HS-27A (cell line): Measurements from ENCODE around the gene PNPLA7.
"Not testable (repeated sequence)": the region's sequence is repeated elsewhere in the genome, so short reads cannot be mapped to it uniquely, and the experiment has no call there.

ENCODE experiments used
- DNase-seq: peaks from one replicate; pipeline ENCODE4 v3.0.0-alpha.2; 2012; ENCODE audit warnings: low read depth, missing footprints

The PNPLA7 gene

DNA sequence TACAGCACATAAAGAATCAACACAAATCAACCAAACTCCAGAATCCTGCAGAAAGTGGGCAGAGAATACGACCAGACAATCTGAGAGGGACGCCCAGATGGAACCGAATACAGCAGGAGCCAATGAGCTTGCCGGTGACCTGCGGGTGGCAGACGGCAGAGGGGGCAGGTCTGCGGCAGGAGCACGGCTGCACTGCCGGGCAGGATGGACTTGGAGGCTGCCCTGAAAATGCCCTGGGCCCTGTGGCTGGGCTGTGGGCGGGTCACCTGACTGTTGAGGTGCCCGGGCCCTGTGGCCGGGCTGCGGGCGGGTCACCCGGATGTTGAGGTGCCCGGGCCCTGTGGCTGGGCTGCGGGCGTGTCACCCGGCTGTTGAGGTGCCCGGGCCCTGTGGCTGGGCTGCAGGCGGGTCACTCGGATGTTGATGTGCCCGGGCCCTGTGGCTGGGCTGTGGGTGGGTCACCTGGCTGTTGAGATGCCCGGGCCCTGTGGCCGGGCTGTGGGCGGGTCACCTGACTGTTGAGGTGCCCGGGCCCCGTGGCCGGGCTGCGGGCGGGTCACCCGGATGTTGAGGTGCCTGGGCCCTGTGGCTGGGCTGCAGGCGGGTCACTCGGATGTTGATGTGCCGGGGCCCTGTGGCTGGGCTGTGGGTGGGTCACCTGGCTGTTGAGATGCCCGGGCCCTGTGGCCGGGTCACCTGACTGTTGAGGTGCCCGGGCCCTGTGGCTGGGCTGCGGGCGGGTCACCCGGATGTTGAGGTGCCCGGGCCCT, 36.2 kb downstream of the PNPLA7 start:
- not testable (repeated sequence) for DNase-seq

DNA sequence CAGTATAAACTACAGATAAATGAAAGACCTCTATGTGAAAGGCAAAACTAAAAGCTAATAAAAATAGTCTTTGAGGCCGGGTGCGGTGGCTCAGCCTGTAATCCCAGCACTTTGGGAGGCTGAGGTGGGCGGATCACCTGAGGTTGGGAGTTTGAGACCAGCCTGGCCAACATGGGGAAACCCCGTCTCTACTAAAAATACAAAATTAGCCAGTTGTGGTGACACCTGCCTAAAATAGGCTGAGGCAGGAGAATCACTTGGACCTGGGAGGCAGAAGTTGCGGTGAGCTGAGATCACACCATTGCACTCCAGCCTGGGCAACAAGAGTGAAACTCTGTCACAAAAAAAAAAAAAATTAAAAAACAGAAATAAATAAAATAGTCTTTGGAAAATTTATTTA, 37.1 kb downstream of the PNPLA7 start:
- not testable (repeated sequence) for DNase-seq

DNA sequence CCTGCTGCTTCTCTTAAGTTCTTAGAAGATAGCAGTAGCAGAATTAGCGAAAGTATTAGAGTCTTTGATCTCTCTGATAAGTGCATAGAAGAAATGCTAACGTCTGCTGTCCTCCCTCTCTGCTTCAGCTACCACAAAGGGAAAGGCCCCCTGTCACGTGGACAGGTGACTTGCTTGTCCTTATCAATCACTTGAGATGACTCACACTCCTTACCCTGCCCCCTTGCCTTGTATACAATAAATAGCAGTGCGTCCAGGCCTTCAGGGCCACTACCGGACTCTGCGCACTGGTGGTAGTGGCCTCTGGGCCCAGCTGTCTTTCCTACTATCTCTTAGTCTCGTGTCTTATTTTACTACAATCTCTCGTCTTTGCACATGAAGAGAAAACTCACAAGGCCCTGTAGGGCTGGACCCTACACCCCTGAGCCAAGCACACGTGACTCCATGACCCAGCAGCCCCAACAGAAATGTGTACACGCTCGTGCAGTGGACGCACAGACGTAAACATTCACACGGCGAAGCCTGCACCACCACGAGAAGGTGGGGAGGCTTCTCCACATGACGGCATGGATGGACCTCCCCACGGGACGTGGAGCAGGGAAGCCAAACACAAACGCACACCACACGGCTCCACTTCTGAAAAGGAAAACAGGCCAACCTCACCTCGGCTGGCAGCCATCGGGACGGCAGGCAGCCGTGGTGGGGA, 38.3 kb downstream of the PNPLA7 start:
- no peak for DNase-seq

DNA sequence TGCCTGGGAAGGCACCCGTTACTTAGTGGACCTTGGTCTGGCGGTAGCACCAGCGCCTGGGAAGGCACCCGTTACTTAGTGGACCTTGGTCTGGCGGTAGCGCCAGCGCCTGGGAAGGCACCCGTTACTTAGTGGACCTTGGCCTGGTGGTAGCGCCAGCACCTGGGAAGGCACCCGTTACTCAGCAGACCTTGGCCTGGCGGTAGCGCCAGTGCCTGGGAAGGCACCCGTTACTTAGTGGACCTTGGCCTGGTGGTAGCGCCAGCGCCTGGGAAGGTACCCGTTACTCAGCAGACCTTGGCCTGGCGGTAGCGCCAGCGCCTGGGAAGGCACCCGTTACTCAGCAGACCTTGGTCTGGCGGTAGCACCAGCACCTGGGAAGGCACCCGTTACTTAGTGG, 39.1 kb downstream of the PNPLA7 start:
- not testable (repeated sequence) for DNase-seq

DNA sequence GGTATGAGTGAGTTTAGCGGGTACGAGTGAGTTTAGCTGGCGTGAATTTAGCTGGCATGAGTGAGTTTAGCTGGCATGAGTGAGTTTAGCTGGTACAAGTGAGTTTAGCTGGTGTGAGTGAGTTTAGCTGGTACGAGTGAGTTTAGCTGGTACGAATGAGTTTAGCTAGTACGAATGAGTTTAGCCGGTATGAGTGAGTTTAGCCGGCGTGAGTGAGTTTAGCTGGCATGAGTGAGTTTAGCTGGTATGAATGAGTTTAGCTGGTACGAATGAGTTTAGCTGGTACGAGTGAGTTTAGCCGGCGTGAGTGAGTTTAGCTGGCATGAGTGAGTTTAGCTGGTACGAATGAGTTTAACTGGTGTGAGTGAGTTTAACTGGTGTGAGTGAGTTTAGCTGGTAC, 41.0 kb downstream of the PNPLA7 start:
- DNase-seq: no peak

DNA sequence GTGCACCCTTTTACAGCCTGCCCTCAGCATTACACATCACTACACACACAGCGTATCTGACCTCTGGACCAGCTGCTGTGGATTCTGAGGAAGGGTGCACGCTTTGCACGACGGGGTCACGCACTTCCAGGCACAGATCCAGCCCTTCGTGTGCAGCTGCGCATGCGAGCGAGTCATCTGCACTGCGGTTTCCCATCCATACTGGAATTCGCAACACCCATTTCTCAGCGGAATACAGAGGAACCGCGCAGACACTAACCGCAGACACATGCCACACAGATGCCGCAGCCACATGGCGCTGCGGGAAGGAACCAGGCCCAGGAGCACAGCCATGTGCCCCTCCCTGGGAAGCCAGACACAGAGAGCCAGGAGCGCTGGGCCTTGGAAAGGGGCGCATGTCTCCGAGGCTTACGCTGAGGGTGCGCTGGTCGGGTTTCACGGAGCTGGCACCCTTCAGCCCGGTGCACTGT, 43.5 kb downstream of the PNPLA7 start:
- DNase-seq: no peak

DNA sequence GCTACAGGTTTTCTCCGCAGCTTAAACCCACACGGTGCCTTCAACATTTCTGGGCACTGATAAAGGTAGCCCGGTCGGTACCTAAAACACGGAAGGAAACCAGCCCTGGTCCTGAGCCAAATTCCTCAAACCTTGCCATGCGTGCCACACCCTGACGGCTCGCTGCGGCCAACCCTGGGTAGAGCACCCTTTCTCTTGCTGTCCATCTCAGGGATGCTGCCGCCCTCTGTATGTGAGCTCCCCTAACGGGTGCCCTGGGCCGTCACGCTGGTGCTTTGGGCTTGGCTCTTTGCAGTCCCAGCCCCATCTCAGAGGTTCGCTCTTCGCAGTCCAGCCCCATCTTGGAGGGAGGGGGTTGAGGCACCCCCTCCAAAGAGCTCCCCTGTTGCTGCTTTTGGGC, 43.9 kb downstream of the PNPLA7 start:
- DNase-seq: no peak

DNA sequence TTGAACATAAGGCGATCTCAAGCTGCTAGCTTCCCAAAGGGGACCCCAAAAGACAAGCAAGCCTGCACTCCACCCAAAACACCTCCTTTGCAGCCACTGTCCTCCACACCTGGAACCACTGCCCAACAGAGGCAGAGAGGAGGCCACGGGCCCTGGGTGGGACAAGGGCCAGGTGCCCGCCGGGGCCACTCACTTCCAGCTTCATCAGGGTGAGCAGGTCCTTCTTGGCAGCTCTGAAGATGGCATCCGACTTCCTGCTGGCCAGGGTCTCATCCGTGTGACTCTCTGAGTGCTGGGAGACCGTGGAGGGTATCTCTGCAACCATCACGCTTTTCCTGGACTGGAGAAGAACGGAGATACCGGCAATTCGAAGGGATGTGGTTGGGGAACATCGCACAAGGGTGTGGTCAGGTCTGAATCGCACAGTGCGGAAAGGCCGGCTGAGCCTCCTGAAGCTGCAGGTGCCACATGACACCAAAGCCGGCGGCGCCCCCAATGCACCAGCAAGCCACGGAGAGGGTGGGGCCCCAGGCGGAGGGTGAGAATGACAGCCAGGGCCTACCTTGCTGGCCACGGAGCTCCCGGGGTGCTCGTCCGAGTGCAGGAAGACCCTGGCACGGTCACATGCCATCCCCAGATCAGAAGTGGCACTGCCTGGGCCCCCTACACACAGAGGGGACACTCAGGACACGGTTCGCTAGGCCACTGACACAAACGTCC, 44.6 kb downstream of the PNPLA7 start:
- no peak for DNase-seq

DNA sequence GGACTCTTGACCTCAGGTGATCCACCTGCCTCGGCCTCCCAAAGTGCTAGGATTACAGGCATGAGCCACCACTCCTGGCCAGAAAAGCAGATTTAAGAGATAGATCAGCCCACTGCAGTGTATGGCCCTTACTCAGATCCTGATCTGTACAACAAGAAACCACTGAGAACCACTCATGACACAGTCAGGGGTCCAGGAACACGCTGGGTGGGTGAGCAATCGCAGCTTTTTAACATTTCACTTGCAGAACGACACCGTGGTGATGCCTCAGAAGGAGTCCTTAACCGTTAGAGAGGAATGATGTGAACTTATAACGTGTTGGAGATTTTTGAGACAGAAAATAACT, 45.8 kb downstream of the PNPLA7 start:
- DNase-seq: no peak

DNA sequence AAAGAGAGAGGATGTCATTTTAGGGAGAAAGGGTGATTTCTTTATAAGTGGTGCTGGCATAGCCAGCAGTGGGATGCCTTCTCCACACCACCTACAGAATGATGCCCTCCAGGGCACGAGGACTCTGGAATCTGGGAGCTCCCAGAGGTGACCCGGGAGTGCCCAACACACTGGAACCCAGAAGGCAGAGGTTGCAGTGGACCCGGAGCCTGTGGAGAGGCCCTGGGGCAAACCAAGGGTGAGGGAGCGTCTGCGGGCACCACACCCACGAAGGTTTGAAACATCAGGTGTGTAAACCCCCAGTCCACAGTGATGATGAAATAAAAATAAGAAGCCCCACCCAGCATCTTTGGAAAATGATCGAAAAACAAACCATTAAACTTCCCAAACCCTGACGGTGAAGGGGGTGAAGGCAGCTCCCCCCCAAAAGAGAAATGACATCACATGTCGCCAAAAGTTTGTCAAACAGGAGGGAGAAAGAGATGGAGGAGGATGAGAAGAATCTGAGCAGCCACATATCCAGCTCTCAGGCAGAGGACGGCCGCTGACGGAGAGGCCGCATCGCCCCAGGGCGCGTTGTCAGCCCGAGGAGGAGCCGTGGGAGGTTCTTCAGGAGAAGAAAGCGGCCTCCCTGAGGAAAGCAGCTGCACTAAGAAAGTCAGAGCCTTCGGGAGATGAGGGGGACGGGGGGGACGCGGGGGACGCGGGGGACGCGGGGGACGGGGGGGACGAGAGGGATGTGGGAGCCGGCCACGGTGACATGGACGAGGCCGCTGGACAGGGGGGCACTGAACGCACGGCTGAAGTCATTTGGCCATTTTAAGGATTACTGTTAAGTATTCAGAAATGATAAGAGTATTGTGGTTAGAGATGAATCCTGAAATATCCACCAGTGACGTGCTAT, 47.9 kb downstream of the PNPLA7 start:
- no peak for DNase-seq

DNA sequence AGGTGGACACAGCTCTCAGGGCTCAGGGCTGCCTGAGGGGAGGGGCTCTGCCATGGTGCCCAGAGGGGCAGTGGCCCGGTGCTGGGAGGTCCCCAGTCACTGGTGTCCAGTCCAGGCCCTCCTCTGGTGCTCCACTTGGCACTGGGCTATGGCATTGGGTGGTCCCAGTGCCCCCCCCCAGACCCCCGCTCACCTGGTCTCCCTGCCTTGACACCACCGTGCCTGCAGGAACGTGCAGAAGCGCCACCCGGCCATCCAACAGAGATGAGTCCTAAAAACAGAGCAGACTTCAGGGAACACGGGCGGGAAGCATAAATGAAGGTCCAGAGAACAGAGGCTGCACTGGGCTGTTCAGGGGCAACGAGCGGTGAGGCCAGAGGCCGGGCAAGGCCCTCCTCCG, 48.7 kb downstream of the PNPLA7 start:
- no peak for DNase-seq

DNA sequence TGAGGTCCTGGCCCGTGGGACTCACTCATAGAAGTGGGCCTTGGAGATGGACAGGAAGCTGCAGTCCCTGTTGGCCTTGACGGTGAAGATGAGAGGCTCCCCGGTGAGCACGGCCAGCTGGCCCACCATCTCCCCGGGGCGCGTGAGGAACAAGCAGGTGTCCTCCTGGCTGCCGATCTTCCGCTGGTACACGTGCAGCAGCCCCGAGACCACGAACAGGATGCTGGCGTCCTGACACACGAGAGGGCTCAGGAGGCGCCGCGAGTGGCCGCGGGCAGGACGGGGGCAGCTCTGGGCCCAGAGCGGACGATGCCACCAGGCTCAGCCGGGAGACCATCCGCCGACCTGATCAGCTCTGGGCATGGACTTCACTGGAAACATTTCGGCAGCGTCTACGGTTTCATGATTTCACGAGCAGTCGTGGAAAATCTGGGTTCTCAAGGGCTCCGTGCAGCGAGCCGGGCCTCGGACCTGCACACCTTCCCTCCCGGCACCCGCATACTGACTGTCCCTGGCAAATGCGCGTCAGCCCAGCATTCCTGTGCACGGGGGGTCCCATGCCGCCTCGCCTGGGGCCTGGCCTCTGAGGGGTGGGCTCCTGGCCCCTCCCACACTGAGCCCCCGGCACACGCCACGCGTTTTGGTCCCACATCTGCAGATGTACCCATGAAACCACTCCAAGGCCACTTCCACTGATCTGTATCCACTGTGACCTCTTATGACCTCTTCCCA, 49.4 kb downstream of the PNPLA7 start:
- DNase-seq: no peak

DNA sequence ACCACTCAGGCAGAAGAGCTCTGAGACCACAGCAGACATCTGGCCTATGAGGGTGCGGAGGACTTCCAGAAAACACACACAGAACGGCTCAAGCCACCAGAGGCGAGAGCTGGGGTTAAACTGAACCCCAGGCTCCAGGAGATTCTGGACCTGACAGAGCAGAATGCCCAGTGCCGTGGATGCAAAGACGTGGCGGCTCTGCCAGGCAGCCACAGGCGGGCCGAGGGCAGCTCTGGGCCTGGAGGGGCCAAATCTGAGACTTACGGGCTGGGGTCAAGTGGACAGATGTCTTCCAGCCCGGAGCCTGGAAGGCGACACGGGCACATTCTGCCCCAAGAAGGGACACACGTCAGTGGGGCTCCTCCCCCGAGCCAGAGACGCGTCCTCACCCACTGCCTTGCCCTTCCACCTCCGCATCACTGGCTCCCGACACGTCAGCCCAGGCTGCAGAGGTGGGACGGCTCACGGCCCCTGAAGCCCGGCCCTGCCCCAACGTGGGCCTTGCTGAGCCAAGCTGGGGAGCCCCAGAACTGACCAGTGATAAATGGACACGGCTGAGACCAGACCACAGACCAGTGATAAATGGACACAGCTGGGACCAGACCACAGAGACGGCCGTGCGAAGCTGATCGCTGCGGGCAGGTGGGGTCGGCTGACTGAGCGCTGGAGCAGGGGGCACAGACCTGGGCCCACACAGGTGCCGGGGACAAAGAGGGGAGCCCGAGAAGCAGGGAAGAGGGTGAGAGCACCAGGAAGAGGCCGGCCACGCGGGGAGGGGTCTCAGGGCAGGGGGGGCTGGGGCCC, 50.1 kb downstream of the PNPLA7 start:
- DNase-seq: no peak

DNA sequence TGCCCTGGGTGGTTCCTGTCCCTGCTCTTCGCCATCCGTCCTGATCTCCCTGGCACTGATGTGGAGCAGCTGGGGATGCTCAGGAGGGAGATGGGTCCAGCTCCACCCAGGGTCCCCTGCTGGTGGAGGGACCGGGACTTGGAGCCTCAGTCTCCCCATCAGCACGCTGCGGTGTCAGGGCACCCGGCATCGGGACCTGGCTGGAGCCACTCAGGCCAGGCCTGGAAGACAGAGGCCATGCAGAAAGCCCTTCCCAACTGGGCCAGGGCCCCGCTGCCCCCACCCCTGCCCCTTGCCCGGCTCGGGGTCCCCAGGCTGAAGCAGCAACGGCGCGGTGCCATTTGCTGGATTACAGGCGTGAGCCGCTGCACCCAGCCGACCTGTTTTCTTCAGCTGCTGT, 50.8 kb downstream of the PNPLA7 start:
- no peak for DNase-seq

DNA sequence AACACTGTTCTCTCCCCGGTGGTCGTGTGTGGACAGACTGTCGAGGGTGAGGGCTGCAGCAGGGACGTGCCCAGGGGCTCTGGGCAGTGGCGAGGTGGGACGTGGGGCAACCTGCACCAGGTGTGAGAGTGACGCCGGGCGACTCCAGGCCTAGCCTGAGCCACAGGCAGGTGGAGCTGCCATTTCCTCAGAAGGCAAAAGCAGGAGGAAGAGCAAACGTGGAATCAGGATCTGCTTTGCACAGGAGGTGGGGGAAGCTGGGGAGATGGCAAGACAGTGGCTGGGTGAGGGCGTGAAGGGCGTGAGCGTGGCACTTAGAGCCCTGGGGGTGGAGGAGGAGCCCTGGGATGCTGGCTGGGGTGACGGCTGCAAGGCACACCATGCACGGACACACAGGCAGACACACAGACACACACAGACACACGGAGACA, 51.5 kb downstream of the PNPLA7 start:
- DNase-seq: no peak

DNA sequence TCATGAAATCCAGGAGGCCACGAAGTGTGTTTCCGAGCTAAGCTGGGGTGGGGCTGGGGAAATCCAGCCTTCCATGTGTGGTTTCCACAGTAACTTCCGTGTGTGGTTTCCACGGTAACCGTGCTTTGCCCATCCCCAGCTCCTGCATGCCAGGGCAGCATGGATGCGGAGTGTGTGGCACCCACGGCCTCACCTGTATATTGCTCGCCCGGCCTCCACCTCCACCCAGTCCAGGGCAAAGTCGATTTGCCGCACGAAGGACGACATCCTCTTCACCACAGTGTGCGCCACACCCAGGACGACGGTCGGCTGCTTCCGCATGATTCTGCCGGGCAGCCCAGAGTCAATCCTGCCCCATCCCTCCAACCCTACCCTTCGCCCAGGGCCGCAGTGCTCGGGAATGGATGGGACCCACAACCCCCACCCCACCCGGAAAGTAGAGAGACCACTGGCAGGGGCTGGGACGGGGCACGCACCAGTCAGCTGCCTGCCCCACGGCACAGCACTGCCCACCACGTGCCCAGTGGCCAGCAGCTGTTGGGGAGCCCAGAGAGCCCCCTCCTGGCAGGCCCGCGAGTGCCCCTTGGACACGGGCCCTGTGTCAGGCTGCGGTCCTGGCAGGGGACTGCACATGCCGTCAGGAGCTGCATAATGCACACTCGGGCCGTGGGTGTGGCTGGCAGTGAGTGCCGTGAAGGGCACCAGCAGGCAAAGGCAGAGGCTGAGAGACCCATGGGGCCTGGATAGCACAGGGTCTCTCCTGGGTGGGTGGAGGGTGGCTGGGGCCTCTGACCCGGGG, 52.1 kb downstream of the PNPLA7 start:
- no peak for DNase-seq

DNA sequence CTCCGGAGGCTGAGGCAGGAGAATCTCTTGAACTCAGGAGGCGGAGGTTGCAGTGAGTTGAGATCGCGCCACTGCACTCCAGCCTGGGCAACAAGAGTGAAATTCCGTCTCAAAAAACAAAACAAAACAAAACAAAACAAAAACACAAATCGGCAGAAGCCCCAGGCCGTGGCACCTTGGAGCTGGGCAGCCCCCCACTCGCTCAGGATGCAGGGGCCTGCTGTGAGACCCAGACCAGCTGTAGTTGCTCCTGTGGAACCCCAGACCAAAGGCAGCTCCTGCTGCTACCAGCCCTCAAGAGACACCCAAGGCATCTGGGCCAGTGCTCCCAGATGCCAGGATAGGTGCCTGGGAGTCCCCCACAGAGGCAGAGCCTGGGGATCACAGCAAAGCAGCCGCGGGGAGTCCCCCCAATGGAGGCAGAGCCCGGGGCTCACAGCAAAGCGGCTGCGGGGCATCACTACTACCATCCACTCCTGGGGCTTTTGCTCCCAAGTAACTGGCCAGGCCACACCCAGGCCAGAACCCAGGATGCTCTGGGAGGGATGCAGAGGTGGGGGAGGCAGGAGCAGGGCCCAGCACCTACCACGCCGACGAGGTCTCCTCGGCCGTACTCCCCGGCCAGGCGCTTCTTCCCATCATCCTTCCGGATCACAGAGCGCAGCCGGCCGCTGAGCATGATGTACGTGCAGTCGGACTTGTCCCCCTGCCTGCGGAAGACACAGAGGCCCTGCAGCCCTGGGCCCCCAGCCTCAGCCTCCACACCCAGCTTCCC, 53.4 kb downstream of the PNPLA7 start:
- DNase-seq: no peak

DNA sequence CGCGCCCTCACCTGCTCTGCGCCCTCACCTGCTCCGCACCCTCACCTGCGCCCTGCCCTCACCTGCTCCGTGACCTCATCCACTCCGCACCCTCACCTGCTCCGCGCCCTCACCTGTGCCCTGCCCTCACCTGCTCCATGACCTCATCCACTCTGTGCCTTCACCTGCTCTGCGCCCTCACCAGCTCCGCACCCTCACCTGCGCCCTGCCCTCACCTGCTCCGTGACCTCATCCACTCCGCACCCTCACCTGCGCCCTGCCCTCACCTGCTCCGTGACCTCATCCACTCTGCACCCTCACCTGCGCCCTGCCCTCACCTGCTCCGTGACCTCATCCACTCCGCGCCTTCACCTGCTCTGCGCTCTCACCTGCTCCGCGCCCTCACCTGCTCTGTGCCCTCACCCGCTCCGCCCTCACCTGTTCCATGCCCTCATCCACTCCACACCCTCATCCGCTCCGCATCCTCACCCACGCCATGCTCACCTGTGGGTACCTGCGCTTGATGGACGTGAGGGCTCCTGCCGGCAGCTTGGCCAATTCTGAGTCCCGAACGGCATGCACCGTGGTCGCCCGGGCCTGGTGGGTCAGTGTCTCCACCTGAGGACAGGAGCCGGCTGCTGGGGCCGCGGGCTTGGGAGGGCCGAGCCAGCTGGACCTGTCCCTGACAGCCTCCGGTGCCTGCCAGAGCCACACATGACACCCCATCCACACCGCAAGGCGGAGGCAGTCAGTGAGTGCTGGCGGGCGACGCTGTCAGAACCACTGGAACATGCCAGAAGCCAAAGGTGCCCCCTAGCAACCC, 55.5 kb downstream of the PNPLA7 start:
- DNase-seq: no peak
